ENCODE measurements around the gene NAA15.
A peak's percentile ranks its signal among the peaks of the same experiment; 100 is the strongest.
"Not testable (repeated sequence)": the region's sequence is repeated elsewhere in the genome, so short reads cannot be mapped to it uniquely, and the experiment has no call there.

Gene NAA15

GRCh38 chr4:139299536-139299935, 1.8 kb upstream of the NAA15 start:
- no peak for DNase-seq

- peak; percentile 23 to 34 for DNase-seq
Measured at GRCh38 chr4:139300431-139301112, 733 bp upstream of the NAA15 start.

GRCh38 chr4:139301821-139302611, 711 bp downstream of the NAA15 start, which contains the start of gene NDUFC1:
NDUFC1 (minus strand) TSS chr4:139302477; CDS start chr4:139295798, 6,679 bp downstream.
- peak; percentile 35 to 41 for DNase-seq

- DNase-seq, result no peak
Measured at GRCh38 chr4:139304920-139305319, 3.6 kb downstream of the NAA15 start.

GRCh38 chr4:139311909-139312308, 10.6 kb downstream of the NAA15 start:
- DNase-seq, result no peak

- no peak for DNase-seq
Measured at GRCh38 chr4:139312552-139313332, 11.4 kb downstream of the NAA15 start.

GRCh38 chr4:139313414-139313813, 12.1 kb downstream of the NAA15 start:
- DNase-seq, result not testable (repeated sequence)

GRCh38 chr4:139314047-139314800, 12.9 kb downstream of the NAA15 start:
- DNase-seq, result no peak

- no peak for DNase-seq
Measured at GRCh38 chr4:139315221-139315675, 13.9 kb downstream of the NAA15 start.

- no peak for DNase-seq
Measured at GRCh38 chr4:139316733-139317132, 15.4 kb downstream of the NAA15 start.

GRCh38 chr4:139317635-139318034, 16.3 kb downstream of the NAA15 start:
- no peak for DNase-seq

GRCh38 chr4:139319571-139319970, 18.3 kb downstream of the NAA15 start:
- no peak for DNase-seq

- DNase-seq, result not testable (repeated sequence)
Measured at GRCh38 chr4:139322070-139322469, 20.8 kb downstream of the NAA15 start.

- DNase-seq, result not testable (repeated sequence)
Measured at GRCh38 chr4:139322541-139322940, 21.2 kb downstream of the NAA15 start.

- DNase-seq, result no peak
Measured at GRCh38 chr4:139324620-139325019, 23.3 kb downstream of the NAA15 start.

GRCh38 chr4:139329665-139330200, 28.4 kb downstream of the NAA15 start:
- DNase-seq, result no peak

GRCh38 chr4:139330283-139330682, 29.0 kb downstream of the NAA15 start:
- DNase-seq, result no peak

GRCh38 chr4:139331185-139331584, 29.9 kb downstream of the NAA15 start:
- DNase-seq, result no peak

GRCh38 chr4:139333046-139333445, 31.7 kb downstream of the NAA15 start:
- no peak for DNase-seq

- DNase-seq, result peak; percentile 12 to 20
Measured at GRCh38 chr4:139337612-139338011, 36.3 kb downstream of the NAA15 start.

- DNase-seq, result no peak
Measured at GRCh38 chr4:139361301-139361700, 60.0 kb downstream of the NAA15 start.

- no peak for DNase-seq
Measured at GRCh38 chr4:139367421-139368090, 66.3 kb downstream of the NAA15 start.
